GM12864 (cell line): Measurements from ENCODE around the gene ATP2A1.

Experiments
- DNase-seq: peaks from one replicate; pipeline ENCODE4 v3.0.0-alpha.2; 2011; ENCODE audit warnings: low read depth
- H3K4me3 ChIP-seq: 2 replicates; pipeline ENCODE4 v1.5.1; 2011; ENCODE audit warnings: mild to moderate bottlenecking, low read depth, low read length, control low read depth
- CTCF ChIP-seq: IDR thresholded peaks from 2 replicates; pipeline ENCODE4 v1.5.1; 2011; ENCODE audit warnings: low read depth, mild to moderate bottlenecking, moderate library complexity, low read length, control low read depth, inconsistent platforms; ENCODE audit errors: missing control alignments

Gene ATP2A1

GRCh38 chr16:28951410-28951943, 73.2 kb downstream of the ATP2A1 start:
- TF ChIP-seq CTCF, result no peak
- no peak for DNase-seq
- peak overlapping the region; percentile 99 for H3K4me3 ChIP-seq
